HG03439 (cell line): ENCODE data around the gene ZNF688.
"Not testable (repeated sequence)": the region's sequence is repeated elsewhere in the genome, so short reads cannot be mapped to it uniquely, and the experiment has no call there.

Source experiments
- ATAC-seq: cut with Tn5 transposase; IDR thresholded peaks from one replicate; pipeline ENCODE4 v1.9.1; 2021; ENCODE audit warnings: mild to moderate bottlenecking, moderate library complexity; ENCODE audit not compliant: unreplicated experiment

The ZNF688 gene

DNA sequence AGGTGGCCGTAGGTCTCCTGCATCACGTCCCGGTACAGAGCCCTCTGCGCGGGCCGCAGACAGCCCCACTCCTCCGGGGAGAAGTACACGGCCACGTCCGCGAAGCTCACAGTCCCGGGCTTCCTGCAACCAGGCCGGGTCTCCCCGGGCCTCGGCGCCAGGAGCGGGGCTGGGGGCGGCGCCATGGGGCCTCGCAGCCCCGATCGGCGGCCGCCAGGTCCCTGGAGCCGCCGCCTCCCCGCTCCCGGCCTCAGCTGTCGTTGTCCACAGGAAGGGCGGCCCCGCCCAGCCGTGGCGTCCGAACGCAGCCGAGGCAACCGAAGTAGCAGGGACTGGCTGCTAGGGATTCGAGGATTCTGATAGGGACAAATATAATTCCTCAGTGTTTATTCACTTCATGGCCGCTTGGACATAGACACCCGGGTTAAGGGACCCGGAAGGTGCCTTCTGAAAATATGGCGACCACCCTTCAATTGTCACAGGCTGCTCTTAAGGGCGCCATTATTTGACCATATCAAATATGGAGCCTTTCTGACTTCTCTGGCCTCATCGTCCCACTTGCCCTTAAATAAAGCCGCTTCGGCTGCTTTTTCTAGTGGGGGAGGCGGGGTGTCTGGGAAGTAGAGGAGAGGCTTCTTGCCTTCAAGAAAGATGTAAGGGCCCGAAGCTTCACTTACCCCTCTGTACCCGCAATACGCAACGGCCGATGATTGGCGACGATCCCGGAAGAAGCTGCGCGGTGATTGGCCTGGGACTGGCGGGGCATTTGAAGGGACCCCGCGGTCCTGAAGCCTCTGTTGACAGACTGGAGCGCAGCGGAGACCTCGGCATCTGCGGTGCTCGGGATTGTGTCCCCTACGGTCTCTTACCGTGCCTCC, at the start of gene ZNF688:
ZNF688 (minus strand) TSS at position 270 of the 878 bp plus-strand sequence; CDS start at position 185, 85 bp downstream.
- ATAC-seq: peak; percentile 70

DNA sequence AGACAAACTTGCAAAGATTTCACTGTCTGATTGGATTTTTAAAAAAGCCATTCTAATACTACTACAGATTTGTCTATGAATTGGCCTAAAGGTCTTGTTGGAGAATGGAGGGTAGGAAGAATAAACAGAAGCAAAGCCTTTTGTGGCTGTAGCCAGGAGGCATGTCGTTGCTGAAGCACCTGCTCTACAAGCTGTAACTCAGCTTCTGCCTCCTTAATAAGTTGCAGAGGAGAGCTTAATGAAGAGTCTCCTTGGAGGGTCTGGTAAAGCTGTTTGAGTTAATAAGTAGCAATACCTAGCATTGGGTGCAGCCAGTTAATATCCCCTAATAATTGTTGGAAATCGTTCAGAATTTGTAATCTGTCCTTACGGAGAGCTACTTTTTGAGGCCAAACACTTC, 48.7 kb upstream of the ZNF688 start:
- ATAC-seq: no peak

DNA sequence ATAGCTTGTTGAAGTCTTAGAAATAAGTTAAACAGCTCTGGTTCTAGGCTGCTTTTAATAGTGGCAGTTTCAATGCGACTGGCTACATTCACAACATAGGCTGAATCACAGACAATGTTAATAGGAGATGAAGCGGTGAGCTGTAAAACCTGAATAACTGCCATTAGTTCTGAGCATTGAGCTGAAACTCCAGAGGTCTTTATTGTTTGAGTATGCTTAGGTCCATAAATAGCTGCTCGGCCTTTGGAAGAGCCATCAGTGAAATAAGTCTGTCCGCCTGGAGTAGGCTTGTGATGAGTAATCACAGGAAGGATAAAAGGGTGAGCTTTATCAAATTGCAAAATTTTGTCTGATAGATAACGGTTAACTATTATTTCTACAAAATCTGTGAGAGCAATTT, 48.1 kb upstream of the ZNF688 start:
- no peak for ATAC-seq

- ATAC-seq: no peak
Measured at GRCh38 chr16:30619202-30619601, 47.7 kb upstream of the ZNF688 start.

DNA sequence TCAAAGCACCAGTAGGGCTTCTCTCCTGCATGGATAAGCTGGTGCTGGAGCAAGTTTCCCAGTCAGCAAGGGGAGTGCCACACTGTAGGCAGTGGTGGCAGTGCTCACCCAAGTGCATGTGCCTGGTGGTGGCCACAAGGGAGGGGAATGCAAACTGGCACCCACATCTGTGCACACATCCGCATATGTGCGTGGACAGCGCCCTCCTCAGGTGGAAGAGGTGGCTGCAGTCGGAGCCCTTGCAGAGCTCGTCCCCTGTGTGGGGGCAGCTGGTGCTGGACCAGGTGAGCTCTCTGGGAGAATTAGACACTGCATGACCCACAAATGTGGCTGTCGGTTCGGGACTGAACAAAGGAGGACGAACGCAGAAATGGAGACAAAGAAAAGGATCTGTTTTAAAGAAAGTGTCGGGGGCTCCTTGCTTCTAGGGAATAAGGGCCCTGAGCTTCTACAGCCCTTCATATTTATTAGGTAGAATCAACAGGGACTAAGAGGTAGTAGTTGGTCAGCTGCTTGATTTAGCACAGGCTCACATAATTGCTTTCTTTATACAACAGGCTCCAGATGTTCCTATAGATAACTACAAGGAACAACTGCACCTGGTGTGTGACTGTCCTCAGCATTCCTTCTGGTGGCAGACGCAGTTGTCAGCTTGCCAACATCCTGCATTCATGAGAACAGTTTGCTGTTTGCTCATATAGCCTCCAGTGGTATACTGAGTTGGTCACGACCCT, 44.0 kb upstream of the ZNF688 start:
- peak; percentile 55 for ATAC-seq

- peak; percentile 76 for ATAC-seq
Measured at GRCh38 chr16:30609926-30610839, 38.7 kb upstream of the ZNF688 start, which contains the start of gene ZNF689. Gene ZNF689 (minus strand): TSS chr16:30610389. CDS start chr16:30610041, 348 bp downstream.

DNA sequence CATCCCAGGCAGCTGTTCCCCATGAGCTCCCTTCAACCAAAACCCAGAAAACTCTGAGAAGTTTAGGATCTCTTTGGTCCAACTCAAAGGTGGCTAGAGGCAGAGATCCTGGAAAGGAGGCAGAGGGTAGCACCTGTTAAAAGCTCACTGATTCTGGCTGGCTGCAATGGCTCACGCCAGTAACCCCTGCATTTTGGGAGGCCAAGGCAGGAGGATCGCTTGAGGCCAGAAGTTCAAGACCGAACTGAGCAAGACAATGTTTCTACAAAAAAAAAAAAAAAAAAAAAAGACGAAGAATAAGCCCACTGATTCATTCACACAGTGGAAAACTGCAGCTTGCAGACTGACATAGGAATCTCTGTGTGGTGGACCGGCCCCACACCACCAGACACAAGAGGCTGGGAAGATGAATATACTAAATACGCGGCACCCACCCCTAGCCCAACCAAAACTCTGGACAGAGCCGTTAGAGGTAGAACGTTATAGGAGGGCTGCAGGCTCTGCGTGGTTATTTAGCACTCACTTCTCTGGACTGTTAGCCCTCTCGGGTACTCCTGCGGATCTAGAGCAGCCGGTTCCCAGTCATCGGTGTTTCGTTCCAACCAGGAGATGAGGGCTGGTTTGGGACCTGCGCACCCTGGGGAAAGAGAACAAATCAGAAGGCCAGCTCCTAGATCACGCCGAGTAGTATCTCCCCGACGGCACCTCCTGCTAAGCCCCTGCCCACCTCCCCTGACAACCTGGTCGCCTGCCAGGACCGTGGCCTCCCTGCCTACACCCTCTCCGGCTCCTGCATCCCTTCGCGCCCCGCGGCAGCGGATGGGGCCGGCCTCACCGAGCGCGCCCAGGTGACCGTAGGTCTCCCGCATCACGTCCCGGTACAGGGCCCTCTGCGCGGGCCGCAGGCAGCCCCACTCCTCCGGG, 37.8 kb upstream of the ZNF688 start:
- peak; percentile 36 for ATAC-seq

- no peak for ATAC-seq
Measured at GRCh38 chr16:30606004-30606403, 34.5 kb upstream of the ZNF688 start.

- no peak for ATAC-seq
Measured at GRCh38 chr16:30605158-30605557, 33.6 kb upstream of the ZNF688 start.

DNA sequence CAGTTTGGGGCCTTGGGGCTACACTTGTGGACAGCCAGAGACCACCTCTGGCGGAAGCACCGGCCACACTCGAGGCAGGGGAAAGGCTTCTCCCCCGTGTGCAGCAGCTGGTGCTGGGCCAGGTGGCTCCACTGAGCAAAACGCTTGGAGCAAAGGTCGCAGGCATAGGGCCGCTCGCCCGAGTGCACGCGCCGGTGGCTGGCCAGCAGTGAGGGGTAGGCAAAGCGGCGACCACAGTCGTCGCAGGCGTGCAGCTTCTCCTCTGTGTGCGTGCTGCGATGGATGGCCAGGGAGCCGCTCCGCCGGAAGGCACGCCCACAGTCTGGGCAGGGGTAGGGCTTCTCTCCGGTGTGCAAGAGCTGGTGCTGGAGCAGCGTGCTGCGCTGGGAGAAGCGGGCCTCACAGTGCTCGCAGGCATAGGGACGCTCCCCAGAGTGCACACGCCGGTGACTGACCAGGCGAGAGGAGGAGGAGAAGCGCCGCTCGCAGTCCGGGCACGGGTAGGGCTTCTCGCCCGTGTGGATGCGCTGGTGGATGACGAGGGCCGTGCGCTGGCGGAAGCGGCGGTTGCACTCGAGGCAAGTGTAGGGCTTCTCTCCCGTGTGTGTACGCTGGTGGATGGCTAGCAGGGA, 32.9 kb upstream of the ZNF688 start:
- ATAC-seq: no peak

GRCh38 chr16:30603945-30604315, 32.4 kb upstream of the ZNF688 start:
- no peak for ATAC-seq

DNA sequence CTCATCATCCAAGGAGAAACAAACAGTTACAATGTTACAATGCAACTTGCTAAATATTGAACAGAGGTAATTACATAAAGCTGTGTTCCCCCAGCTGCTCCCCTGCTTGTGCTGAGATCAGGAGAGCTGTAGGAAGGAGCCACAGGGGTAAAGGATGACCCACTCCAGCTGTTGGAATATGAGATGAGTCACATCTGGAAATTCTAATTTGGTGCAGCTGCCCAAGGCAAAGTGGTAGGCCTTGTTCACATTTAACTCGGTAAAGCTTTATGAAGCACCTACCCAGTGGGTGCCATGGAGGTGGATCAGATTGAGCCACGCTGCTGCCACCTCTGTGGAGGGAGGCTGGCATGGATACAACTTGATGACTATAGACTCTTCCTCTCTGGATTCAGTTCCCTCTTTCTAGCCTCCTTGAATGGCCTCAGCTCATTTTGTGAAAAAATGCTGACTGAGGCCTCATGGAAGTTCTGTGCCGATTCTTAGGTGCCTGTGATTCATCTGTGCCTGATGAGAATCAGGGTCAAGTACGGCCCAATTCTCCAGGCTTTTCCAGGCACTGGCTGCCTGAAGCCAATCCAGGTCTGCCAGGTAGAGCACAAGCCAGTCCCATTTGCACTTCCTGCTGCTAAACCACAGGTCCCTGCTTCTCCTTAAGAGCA, 31.2 kb upstream of the ZNF688 start:
- ATAC-seq: no peak

GRCh38 chr16:30601966-30602365, 30.5 kb upstream of the ZNF688 start:
- no peak for ATAC-seq

- ATAC-seq: no peak
Measured at GRCh38 chr16:30600929-30601328, 29.4 kb upstream of the ZNF688 start.

- ATAC-seq: no peak
Measured at GRCh38 chr16:30600215-30600614, 28.7 kb upstream of the ZNF688 start.

- ATAC-seq: no peak
Measured at GRCh38 chr16:30592871-30593270, 21.4 kb upstream of the ZNF688 start.

DNA sequence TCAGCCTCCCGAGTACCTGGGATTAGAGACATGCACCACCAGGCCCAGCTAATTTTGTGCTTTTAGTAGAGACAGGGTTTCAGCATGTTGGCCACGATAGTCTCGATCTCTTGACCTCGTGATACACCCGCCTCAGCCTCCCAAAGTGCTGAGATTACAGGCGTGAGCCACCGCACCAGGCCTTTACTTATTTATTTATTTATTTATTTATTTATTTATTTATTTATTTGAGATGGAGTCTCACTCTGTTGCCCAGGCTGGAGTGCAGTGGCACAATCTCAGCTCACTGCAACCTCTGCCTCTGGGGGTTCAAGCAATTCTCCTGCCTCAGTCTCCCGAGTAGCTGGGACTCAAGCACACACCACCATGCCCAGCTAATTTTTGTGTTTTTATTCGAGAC, 19.4 kb upstream of the ZNF688 start:
- ATAC-seq: not testable (repeated sequence)

DNA sequence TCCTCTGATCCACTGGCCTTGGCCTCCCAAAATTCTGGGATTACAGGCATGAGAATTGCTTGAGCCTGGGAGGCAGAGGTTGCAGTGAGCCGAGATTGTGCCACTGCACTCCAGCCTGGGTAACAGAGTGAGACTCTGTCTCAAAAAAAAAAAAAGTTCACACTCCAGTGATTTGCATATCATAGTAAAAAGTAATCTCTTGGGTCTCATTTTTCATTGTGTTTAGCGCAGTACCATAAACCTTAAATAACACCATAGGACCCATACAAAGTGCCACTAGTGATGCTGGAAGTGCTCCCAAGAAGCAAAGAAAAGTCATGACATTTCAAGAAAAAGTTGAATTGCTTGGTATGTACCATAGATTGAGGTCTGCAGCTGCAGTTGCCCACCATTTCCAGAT, 18.1 kb upstream of the ZNF688 start:
- not testable (repeated sequence) for ATAC-seq

DNA sequence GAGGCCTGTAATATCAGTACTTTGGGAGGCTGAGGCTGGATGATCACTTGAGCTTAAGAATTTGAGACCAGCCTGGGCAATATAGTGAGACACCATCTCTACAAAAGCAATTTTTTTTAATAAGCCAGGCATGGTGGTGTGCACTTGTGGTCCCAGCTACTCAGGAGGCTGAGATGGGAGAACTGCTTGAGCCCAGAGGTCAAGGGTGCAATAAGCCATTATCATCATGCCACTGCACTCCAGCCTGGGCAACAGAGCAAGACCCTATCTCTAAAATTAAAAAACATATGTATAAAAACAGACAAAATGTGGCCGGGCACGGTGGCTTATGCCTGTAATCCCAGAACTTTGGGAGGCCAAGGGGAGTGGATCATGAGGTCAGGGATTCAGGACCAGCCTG, 17.1 kb upstream of the ZNF688 start:
- ATAC-seq: no peak
